Neural progenitor cell (in vitro differentiated cells): Measurements from ENCODE around the gene KAT7.

Experiments used
- CTCF ChIP-seq: fragments of 200-600 bp; sonication (generic); IDR thresholded peaks from 2 replicates; pipeline ENCODE4 v1.5.1; 2017; ENCODE audit warnings: antibody characterized with exemption, mild to moderate bottlenecking
- EZH2 ChIP-seq: fragments of 200-600 bp; sonication (generic); IDR thresholded peaks from 2 replicates; pipeline ENCODE4 v1.6.1; 2017; ENCODE audit warnings: antibody characterized with exemption, mild to moderate bottlenecking, moderate library complexity

GRCh38 chr17:49836111-49837030, 47.9 kb downstream of the KAT7 start:
- TF ChIP-seq CTCF (no peak), EZH2 (no peak)
